ENCODE data around the gene HRH2. TPM values are rescaled to one million over a fixed set of nuclear protein-coding genes. Genes with fewer than 3 reads are reported as not detected.
A peak's percentile ranks its signal among the peaks of the same experiment; 100 is the strongest.
"Not testable (repeated sequence)": the region's sequence is repeated elsewhere in the genome, so short reads cannot be mapped to it uniquely, and the experiment has no call there.

The HRH2 gene, protein sequence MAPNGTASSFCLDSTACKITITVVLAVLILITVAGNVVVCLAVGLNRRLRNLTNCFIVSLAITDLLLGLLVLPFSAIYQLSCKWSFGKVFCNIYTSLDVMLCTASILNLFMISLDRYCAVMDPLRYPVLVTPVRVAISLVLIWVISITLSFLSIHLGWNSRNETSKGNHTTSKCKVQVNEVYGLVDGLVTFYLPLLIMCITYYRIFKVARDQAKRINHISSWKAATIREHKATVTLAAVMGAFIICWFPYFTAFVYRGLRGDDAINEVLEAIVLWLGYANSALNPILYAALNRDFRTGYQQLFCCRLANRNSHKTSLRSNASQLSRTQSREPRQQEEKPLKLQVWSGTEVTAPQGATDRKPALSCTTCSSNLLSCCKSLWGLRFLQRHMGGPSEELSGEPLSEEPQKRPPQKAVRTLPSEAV
- 46.6 TPM for total RNA-seq
- long read RNA-seq, full-length matches to known transcripts = 1 of 20 reads
- long read RNA-seq, partial matches to known transcripts = 4 of 20 reads
- long read RNA-seq, other reads (novel, unspliced or antisense) = 15 of 20 reads

DNA sequence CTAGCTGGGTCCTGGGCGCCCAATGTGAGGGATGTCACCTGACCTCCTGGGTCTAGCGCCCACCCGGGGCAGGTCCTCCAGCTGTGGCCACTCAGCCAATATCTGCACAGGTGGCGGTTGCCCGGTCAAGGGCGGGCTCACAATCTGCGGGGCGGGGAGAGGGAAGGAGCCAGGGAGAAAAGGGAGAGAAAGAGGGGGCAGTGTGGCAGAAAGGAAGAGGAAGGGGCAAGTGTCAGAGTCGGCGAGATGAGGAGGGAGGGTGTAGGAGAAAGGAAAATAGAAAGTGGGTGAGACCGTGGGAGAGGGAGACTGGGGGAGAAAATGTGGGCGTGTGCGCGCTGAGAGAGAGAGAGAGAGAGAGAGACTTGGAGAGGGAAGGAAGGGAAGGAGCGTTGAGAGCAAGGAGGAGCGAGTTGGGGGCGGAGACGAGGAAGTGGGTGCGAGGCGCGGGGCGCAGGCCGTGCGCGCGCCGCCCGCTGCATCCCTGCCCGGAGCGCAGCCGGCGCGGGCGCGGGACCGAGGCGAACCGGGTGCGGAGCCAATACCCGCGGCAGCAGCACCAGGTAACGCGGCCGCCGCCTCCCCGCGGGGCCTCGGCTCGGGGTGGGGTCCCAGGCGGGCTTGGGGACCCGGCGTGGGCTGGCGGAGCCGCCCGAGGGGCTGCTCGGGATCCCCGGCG is at the start of gene HRH2:
HRH2 (plus strand) TSS at position 479 of the 679 bp plus-strand sequence. CDS start 25,163 bp downstream, outside the sequence.
- intact Hi-C loops (cut with DNase I) = loop anchor here (2.0 to 5.0 kb wide), 3 partner anchors 50 to 123 kb away; no protein-coding TSS in a partner anchor
- ATAC-seq (peak; percentile 63), DNase-seq (ENCODE audit: missing footprints) (peak; percentile 86)

DNA sequence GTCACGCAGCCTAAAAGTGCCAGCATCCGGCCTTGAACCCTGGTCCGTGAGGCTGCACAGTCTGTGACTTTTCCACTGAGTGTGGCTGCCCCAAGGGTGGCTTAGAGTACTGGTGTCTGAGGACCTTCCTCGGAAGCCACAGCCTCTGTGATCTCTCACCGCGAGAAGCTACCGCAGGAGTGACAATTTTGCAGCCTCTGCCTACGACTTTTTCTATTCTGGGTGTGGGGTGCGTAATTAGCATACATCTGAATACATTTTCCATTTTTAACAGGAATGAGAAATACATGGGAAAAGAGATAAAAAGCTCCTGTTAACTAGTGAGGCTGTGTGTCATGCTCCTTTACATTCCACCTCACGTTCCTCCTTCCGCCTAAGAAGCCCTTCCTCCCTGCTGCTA is 48.3 kb upstream of the HRH2 start:
- DNase-seq (ENCODE audit: missing footprints) (no peak), ATAC-seq (no peak)
- intact Hi-C loops (cut with DNase I) = loop anchor here (5.0 kb wide), 1 partner anchor 48 kb away; the partner anchor contains the start of gene HRH2

DNA sequence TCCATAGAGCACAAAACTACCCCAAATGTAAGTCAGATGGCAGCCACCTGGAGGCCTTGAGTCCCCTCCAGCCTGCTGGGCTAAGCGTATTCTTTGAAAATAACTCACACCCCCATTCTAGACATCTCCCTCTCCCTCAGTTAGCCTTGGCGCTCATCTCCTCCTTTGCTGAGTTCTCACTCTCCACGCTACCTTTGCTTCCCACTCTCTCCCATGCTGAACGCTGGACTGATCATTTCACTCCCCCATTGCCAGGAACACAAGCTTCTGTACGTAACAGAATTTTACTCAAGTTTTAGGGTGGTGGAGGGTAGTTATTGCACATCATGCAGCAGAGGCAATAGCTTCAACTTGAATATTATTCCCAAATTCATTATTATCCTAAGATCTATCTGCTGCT is 47.5 kb upstream of the HRH2 start:
- ATAC-seq = no peak
- intact Hi-C loops (cut with DNase I) = no loop called here
- DNase-seq (ENCODE audit: missing footprints) = no peak

DNA sequence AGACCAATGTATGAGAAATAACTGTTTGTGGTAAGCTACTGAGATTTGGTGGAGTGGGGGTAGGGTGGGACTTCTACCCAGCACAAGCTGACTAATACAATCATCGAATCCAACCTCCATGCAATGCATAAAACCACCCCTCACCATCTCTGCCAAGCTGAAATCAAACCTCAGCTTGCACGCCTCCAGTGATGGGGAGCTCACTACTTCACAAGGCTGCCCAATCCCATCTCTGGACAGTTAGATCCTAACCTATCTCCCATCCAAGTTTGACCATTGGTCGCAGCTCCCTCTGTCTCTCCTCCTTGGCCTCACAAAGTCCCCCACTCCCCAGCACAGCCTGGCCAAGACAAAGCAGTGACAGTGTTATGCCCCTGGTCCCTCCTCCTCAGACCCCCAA is 47.0 kb upstream of the HRH2 start:
- intact Hi-C loops (cut with DNase I) = no loop called here
- no peak for DNase-seq (ENCODE audit: missing footprints)
- ATAC-seq = no peak

DNA sequence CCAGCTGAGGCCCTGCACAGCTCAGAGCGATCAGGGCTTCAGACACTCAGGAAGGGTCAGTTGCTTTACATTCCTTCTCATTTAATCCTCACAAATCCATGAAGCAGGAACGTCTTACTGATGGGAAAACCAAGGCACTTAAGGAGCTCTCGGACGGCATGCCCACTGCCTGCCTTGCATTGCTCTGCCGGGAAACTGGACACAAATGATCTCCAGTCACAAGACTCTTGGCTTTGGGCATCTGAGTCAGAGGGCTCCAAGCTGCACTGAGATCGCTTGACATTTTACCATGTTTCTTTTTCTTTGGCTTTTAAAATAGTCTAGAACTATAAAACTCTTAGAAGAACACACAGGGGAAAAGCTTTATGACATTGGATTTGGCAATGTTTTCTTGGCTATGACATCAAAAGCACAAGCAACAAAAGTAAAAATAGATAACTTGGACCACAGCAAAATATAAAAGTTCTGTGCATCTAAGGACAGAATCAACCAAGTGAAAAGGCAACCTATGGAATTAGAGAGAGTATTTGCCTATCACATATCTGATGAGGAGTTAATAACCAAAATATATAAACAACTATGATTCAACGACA is 43.6 kb upstream of the HRH2 start:
- ATAC-seq (no peak), DNase-seq (ENCODE audit: missing footprints) (no peak)
- intact Hi-C loops (cut with DNase I) = no loop called here

DNA sequence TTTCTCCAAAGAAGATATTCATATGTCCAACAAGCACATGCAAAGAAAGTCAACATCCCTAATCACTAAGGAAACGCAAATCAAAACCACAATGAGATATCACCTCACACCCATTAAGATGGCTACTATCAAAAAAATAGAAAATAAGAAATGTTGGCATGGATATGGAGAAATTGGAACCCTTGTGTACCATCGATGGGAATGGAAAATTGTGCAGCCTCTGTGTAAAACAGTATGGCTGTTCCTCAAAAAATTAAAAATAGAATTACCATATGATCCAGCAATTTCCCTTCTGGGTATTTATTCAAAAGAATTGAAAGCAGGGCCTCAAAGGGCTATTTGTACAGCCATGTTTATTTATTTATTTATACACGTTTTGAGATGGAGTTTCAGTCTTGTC is 43.0 kb upstream of the HRH2 start:
- intact Hi-C loops (cut with DNase I) = no loop called here
- no peak for DNase-seq (ENCODE audit: missing footprints)
- no peak for ATAC-seq

DNA sequence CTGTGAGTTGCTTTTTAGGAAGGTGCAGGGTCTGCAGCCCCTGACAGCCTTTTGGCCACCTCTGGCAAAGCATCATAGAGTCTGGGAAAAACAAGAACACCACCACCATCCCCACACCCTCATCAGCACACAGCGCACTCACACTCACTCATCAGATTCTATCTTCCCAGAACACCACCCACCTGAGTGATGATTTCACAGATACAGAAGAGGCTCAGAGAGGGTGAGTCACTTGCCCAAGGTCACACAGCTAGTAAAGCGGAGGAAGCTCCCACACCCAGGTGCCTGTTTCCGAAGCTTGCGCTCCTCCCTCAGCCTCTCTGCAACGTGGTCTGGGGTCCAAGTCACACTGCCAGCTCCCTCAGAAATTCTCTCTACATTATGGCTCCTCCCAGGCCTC is 41.8 kb upstream of the HRH2 start:
- intact Hi-C loops (cut with DNase I) = no loop called here
- ATAC-seq (no peak), DNase-seq (ENCODE audit: missing footprints) (no peak)

DNA sequence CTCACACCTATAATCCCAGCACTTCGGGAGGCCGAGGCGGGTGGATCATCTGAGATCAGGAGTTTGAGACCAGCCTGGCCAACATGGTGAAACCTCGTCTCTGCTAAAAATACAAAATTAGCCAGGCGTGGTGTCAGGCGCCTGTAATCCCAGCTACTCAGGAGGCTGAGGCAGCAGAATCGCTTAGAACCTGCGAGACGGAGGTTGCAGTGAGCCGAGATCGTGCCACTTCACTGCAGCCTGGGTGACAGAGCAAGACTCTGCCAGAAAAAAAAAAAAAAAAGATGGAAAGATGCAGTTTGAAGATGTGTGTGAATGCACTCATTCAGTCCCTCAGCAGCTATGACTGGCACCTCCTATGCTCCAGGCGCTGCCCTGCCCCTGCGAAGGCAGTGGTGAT is 41.3 kb upstream of the HRH2 start:
- intact Hi-C loops (cut with DNase I); DNase-seq (ENCODE audit: missing footprints); ATAC-seq: not testable (repeated sequence)

DNA sequence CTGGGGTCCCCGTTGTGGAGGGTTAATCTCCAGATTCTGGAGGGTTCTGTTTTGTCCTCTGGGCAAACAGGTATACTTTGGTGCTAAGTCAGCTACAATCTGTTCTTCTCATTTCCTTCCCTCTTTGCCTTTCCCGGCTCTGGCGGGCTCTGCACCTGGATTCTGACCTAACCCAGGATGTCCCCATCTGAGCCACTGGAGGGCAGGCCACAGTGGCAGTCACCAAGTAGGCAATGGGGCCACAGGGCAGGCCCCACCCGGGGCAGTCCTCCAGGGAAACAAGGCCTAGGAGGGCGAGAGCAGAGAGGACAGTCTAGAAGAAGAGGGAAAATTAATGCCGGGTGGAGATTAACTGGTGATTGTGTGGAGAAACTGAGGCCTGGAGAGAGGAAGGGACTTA is 40.4 kb upstream of the HRH2 start:
- ATAC-seq (no peak), DNase-seq (ENCODE audit: missing footprints) (no peak)
- intact Hi-C loops (cut with DNase I) = no loop called here

DNA sequence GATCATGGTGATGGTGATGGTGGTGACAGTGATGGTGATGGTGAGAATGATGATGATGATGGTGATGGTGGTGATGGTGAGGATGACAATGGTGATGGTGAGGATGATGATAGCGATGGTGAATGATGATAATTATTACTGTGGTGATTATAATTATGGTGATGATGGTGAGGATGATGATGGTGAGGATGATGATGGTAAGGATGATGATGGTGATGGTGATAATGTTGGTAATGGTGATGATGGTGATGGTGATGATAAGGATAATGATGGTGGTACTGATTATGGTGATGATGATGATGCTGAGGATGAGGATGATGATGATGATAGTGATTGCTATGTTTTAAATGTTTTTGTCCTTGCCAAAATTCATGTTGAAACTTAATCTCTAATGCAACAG is 37.3 kb upstream of the HRH2 start:
- intact Hi-C loops (cut with DNase I) = no loop called here
- no peak for ATAC-seq
- no peak for DNase-seq (ENCODE audit: missing footprints)

DNA sequence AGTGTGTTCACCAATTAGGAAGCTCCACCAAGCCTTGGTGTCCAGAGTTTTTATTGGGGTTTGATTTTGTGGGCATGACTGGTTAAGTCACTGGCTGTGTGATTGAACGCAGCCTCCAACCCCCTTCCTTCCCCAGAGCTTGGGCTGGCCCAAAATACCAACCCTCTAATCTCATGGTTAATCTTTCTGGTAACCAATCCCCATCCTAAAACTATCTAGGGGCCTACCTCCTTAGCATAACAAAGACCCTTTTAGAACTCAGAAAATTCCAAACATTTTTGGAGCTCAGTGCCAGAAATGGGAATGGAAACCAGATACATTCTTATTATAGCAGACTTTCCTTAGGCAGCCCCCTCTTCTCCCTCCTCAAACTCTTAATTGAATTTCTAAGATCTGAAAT is 35.9 kb upstream of the HRH2 start:
- DNase-seq (ENCODE audit: missing footprints) (no peak), ATAC-seq (no peak)
- intact Hi-C loops (cut with DNase I) = no loop called here

DNA sequence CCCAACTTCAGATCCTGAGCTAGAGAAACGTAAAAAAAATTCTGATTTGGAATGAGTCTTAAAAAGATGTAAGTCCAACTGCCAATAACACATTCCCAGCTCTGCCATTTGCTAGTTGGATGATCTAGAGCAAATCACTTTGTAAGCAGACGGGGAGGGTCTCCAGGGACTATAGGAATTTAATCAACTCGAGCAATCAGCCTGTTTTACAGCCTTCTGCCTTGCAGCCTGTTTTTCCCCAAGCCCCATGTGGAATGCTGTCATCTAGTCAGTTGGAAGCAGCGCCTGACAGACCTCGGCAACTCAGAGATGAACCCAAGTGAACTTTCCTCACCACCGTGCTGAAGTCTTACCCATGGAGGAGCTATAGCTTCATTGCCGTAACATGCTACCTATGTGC is 34.8 kb upstream of the HRH2 start:
- DNase-seq (ENCODE audit: missing footprints) (no peak), ATAC-seq (no peak)
- intact Hi-C loops (cut with DNase I) = no loop called here

DNA sequence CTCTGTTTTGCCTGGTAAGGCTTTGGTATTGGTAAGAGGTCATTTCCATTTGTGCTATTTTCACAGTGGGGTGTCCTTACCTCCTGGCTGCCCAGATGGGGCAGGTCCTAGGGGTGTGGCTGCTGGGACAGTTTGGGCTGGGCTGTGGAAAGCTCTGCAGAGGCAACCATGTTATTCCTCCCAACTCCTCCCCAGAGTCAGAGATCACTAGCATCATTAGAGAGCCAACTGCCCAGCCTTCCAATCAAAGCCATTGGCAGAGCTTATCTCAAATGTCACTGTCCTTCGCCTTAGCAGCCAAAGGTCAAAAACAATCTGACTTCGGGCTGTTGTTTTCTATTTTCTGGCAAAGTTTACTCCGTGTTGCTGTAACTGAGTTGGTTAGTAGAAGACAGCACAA is 33.6 kb upstream of the HRH2 start:
- intact Hi-C loops (cut with DNase I) = no loop called here
- ATAC-seq = no peak
- DNase-seq (ENCODE audit: missing footprints) = no peak

DNA sequence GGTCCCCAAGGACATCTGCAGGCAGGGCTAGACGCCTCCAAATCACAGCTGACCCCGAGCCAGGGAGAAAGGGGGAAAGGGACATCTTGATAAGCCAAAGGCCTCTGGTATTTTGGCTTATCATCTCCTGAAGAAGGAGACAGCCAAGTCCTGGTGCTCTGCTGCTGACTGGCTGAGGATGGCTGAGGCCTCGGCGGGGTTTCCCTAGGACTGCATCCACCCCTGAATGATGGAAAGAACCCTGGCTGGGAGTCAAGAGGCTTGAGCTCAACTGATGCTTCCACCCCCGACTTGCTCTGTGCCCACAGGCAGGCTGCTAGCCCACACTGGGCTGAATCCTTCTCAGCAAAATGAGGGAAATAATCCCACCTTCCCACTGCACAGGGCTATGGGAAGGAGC is 30.9 kb upstream of the HRH2 start:
- intact Hi-C loops (cut with DNase I) = no loop called here
- ATAC-seq (peak; percentile 23), DNase-seq (ENCODE audit: missing footprints) (no peak)

DNA sequence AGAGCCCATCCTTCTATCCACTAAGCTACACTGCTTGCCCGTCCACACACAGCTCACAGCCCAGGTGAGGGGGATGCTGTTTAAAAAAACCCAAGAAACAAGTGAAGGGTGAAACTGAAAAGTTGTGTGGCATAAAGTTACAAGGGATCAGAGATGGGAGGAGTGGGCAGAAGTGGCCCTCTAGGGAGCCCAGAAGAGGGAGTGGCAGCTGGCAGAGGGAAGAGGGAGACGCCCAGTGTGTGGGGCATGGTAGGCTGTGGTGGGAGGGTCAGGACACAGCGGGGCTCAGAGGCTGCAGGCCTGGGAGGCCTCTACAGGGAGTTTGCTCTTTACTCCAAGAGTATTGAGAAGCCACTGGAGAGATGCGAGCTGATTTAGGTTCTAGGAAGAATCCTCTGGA is 30.1 kb upstream of the HRH2 start:
- ATAC-seq (no peak), DNase-seq (ENCODE audit: missing footprints) (no peak)
- intact Hi-C loops (cut with DNase I) = no loop called here

DNA sequence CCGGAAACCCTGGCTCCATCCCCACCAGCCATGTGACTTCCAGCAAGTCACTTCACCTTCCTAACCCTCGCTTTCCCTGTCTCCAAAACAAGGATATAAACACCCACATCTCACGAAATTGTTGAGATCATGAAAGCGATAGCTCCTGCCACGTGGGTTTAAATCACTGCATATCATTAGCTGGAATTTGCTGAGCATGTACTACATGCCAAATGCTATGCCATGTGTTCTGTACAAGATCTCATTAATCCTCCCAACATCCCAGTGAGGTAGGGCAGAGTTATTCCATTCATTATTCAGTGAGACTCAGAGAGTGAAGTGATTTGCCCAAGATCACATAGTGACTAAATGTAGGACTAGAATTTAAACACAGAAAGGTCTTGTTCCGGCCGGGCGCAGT is 29.2 kb upstream of the HRH2 start:
- no peak for ATAC-seq
- no peak for DNase-seq (ENCODE audit: missing footprints)
- intact Hi-C loops (cut with DNase I) = no loop called here

DNA sequence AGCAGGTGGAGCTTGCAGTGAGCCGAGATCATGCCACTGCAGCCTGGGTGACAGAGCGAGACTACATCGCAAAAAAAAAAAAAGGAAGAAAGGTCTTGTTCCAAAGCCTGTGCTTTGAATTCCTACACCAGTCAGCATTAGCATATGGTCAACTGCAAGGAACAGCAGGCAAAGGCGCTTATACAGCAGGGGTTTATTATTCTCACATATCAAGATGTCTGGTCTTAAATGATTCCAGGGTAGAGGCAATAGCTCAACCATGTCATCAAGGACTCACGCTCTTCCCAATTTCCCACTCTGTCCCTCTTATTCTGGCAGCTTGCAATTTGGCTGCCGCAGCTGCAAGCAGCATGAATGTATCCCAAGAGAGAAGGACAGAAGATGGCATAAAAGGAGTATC is 28.6 kb upstream of the HRH2 start:
- ATAC-seq (no peak), DNase-seq (ENCODE audit: missing footprints) (no peak)
- intact Hi-C loops (cut with DNase I) = no loop called here

DNA sequence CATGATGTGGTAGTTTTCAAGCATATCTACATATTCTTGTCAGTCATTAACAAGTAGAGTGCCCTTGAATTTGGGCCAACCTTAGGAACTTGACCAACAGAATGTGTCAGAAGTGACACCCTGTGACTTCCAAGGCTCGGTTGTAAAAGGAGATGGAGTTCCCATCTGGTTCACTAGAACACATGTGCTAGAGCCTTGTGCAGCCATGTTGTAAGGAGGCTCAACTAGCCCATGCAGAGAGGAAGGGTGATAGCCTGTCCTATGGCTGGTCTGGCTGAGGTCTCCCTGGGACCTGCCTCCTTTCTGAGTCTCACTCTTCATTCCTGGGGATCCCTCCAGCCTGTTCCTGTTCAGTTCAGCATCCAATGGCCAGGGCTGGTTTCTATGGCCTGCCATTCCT is 28.1 kb upstream of the HRH2 start:
- ATAC-seq (no peak), DNase-seq (ENCODE audit: missing footprints) (no peak)
- intact Hi-C loops (cut with DNase I) = no loop called here

DNA sequence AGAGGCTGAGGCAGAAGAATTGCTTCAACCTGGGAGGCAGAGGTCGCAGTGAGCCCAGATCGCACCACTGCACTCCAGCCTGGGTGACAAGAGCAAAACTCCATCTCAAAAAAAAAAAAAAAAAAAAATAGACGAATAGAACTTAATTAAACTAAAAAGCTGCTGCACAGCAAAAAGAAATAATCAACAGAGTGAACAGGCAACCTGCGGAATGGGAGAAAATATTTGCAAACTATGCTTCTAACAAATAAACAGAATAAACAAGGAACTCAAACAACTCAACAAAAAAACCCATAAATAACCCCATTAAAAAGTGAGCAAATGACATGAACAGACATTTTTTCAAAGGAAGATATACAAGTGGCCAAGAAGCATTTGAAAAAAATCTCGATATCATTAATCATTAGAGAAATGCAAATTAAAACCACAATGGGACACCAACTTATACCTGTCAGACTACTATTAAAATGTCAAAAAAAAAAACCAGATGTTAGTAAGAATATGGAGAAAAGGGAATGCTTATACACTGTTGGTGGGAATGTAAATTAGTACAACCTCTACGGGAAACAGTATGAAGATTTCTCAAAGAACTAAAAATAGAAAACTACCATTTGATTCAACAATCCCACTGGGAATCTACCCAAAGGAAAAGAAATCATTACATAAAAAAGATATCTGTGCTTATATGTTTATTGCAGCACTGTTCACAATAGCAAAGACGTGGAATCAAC is 21.9 kb upstream of the HRH2 start:
- no peak for ATAC-seq
- intact Hi-C loops (cut with DNase I) = no loop called here
- DNase-seq (ENCODE audit: missing footprints) = no peak
